GM19043 (cell line): Measurements from ENCODE around the gene VAV3.
"Not testable (repeated sequence)": the region's sequence is repeated elsewhere in the genome, so short reads cannot be mapped to it uniquely, and the experiment has no call there.

Experiments used
- ATAC-seq: cut with Tn5 transposase; IDR thresholded peaks from one replicate; pipeline ENCODE4 v1.9.1; 2021; ENCODE audit warnings: low read depth; ENCODE audit not compliant: unreplicated experiment

Gene VAV3, protein sequence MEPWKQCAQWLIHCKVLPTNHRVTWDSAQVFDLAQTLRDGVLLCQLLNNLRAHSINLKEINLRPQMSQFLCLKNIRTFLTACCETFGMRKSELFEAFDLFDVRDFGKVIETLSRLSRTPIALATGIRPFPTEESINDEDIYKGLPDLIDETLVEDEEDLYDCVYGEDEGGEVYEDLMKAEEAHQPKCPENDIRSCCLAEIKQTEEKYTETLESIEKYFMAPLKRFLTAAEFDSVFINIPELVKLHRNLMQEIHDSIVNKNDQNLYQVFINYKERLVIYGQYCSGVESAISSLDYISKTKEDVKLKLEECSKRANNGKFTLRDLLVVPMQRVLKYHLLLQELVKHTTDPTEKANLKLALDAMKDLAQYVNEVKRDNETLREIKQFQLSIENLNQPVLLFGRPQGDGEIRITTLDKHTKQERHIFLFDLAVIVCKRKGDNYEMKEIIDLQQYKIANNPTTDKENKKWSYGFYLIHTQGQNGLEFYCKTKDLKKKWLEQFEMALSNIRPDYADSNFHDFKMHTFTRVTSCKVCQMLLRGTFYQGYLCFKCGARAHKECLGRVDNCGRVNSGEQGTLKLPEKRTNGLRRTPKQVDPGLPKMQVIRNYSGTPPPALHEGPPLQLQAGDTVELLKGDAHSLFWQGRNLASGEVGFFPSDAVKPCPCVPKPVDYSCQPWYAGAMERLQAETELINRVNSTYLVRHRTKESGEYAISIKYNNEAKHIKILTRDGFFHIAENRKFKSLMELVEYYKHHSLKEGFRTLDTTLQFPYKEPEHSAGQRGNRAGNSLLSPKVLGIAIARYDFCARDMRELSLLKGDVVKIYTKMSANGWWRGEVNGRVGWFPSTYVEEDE

DNA sequence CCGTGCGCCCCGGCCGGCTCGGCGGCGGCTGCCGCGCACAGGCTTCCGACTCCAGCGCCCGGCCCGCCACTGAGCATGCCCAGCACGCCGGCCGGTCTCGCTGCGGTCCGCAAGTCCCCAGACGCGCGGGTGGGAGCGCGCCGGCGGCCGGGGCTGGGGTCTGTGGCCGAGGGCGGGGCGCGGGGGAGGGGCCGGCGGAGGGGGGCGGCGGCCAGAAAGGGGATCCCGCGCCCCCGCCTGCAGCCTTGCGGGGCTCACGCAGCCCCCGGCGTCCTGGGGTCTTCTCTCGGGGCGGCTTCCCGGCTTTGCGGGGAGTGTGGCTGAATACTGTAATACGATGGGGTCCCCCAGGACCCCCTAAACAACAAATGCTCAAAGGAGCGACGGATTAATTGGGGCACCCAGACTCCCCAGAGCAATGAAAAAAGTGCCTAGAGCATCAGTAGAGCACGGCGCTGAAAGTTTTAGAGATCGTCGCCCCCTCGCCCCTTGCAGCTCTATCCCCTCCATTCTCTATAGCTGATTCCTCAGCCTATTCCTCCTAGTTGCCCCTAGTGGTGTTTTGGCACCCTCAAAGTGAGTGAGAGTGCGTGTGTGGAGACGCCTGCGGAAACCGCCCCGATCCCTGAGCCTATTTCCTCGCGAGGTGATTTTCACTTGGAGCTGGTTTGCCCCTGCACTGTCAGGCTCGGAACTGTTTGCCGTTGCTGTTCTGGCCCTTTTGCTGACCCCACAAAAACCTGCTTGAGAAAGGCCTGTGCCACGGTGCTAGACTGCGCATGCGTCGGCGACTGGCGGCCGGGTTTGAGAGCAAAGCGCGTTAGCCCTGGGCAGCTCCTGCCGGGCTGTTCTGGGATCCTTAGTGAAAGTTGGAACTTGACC, at the start of gene VAV3:
Gene VAV3 (minus strand): TSS at position 71 of the 882 bp plus-strand sequence. CDS start 311 bp downstream, outside the sequence.
- ATAC-seq: no peak

GRCh38 chr1:108012553-108012952, 47.6 kb upstream of the VAV3 start:
- no peak for ATAC-seq

DNA sequence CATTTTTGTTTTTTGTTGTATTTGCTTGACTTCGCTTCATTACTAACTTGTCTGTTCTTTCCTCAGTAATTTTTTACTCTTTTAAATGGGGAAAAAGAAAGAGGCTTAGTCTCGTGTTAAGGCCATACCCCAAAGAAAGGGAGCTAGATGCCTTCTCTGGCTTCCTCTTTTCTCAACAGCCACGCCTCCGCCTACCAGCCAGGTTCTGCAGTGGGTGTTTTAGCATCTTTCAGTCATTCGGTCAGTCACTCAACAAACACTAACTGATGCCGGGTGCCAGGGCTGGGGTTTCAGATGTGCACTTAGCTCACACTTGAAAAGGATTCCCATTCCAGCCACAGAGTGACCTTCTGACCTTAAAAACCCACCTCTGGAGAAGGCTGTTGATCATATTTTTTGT, 46.3 kb upstream of the VAV3 start:
- no peak for ATAC-seq

DNA sequence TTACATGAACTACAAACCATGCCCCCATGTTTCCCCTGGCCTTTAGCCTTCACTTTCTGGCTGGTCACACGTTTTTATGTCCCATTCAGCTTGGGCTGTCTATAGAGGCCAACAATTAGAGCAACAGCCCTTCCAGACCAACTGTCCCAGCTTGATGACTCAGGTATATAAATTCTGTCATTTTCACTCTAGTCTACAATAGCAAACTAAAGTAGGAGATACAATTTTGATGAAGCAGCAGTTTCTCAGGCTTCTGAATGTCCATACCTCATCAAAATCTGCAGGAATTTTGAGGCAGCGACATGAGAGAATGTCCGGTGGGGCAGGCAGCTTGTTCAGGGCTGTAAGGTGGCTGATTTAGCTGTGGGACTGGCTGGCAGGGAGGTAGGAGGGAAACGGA, 45.6 kb upstream of the VAV3 start:
- no peak for ATAC-seq

- ATAC-seq: no peak
These were observed 44.7 kb upstream of the VAV3 start for GRCh38 chr1:108009603-108010195.

DNA sequence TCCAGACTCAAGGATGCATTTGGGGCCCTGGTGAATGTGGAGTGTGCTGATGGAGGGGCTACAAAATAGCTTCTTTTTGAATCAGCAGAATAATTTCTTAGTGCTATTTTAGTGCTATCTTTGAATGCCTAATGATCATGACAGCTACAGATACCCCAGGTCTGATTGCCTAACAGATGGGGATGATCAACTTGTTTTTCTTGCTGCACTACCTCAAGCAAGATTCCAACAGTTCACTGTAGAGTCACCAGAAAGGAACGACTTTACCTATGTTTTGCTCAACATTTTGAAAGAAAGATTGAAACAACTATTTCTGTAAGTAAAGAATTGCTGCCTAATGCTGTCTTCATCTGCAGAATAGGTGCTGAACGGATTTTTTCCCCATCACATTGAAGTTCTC, 42.6 kb upstream of the VAV3 start:
- ATAC-seq: no peak

DNA sequence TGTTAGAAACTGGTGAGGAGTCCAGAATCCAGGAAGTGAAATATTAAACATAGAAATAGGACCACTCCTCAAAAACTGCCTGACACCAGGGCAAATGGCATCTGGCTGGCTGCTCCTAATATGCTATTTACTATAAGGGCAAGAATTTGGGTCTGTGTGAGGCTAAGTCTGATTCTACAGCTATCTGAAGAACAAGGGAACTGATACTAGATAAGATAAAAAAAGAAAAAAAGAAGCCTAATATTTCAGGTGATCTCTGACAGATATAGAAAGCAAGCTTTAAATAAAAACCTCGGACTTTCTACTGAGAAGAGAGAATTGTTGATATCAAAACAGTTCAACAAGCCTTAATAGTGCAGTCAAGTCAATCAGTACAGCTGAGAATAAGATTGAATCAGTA, 42.1 kb upstream of the VAV3 start:
- no peak for ATAC-seq

DNA sequence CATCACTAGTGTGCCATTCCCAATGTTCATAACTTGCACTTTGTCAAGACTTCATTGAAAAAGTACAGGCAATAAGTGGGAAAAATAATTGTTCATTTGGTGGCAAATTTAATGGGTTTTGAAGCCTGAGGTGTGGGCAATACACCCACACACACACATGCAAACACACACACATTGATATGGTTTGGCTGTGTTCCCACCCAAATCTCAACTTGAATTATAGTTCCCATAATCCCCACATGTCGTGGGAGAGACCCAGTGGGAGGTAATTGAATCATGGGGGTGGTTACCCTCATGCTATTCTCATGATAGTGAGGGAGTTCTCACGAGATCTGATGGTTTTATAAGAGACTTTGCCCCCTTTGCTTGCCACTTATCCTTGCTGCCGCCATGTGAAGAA, 39.9 kb upstream of the VAV3 start:
- ATAC-seq: not testable (repeated sequence)

- no peak for ATAC-seq
These were observed 35.7 kb upstream of the VAV3 start for GRCh38 chr1:108000620-108001111.

- ATAC-seq: no peak
These were observed 35.2 kb upstream of the VAV3 start for GRCh38 chr1:108000184-108000583.

GRCh38 chr1:107997866-107998265, 32.9 kb upstream of the VAV3 start:
- no peak for ATAC-seq

DNA sequence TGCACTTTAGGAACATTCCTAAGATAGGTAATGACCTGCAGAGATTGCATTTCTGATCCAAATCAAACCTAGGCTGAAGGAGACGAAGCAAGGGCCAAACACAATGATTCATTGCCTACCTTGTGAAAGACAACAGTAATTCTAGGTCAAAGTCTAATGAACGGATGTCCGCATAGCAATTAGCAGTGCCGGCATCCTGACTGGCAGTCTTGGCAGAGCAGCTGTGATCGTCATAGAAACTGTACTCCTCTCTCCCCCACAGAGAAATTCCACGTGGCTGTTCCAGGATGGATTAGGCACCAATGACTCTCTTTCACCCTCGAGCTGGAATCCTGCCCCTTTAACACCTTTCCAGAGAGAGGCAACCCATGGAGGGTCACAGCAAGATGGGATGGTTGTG, 28.9 kb upstream of the VAV3 start:
- ATAC-seq: no peak

- no peak for ATAC-seq
These were observed 27.4 kb upstream of the VAV3 start for GRCh38 chr1:107992347-107992746.

DNA sequence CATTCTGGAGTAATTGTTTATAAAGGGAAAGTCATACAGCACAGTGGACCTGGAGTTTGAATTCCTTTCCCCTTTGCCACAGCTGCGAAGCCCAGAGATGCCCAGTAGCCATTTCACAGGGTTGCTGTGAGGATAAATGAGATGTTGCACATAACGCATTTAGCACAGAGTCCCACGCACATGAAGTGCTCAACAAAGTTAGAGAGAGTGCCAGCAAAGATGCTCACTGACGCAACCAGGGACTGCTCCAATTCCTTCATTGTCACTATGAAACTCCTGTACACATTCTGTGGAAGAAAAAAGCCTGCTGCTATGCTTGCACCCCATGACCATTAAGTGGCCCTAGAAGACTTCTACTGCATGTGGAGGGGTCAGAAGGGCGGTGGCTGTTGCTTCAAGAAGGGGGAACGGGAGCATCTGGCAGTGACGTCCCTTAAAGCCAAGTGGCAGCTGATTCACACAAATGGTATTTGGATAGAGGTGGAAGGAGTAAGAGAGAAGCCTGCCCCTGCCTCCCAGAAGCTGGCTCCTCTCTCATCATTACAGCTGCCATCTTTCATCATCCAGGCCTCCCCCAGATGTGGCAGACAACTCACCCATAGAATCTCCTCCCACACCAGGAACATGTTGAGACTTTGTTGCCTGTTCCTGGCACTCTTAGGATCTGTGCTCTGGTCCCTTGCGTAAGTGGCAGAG, 26.5 kb upstream of the VAV3 start:
- ATAC-seq: no peak

- no peak for ATAC-seq
These were observed 25.6 kb upstream of the VAV3 start for GRCh38 chr1:107990606-107991005.

GRCh38 chr1:107981277-107981676, 16.3 kb upstream of the VAV3 start:
- no peak for ATAC-seq

DNA sequence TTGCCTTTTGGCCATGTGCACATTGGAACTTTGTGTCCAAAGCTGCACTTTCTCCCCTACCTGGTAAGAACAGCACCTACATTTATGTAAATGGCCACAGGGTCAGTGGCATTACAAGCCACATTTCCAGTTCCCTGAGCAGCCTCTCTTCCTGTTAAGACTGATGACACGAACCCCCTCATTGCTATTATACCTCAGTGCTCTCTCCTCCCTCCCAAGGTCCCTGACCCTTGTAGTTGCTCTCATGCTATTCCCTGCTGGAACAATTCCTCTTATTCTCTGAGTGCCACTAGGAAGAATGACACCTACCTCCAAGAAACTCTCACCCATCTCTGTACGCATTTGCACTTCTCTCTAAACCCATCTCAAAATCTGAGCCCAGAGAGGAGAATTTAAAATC, 14.9 kb upstream of the VAV3 start:
- ATAC-seq: no peak

DNA sequence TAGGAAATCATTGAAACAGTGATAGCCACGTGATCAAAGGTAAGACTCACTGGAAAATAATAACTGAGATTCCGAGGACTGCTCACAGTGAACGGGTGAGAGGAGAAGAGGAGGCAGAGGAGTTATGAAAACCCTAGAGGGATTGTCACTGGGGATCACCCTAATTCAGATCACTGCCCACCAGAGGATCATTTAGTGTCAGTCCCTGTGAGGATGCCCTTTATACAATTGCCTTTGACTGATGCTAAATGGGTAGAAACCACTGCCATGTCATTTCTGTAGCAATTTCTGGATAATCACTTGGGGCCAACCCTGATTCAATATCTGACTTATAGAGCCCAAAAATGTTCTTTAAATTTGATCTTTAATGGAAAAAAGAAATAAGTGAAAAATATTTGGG, 14.1 kb upstream of the VAV3 start:
- ATAC-seq: no peak

DNA sequence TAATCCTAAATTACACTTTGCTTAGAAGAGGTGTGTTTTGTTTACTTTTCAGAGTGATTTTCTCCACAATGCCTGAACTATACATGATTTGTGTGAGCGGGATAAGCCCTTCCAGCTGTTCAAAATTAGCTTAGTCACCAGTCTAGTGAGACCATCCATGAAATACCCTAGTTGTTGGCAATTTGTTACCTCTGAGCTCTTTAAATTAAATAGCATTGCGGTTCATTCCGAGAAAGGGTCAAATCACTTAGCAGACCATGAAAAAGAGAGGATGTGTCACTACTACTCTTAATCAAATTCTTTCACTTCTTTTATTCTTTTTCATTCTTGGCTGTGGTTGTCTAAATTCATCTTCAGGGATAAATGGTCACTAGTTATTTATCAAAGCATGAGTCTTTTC, 11.9 kb upstream of the VAV3 start:
- ATAC-seq: no peak

DNA sequence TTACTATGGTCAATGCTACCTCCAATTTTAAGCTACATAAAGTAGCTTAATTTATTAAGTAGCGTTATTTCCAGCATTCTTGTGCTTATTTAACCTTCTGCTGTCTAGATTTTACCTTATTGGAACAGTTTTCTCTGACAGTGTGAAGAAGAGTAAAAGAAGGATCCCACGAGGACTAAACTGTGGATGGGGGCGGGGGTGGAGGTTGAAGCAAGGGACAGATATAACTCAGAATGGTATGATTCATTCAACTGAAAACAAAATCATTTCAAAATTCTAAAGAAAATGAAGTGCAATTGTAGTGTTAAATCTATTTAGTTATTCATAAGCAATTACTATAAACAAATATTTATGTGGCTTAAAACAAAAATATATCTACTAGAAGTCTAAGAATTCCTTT, 11.5 kb upstream of the VAV3 start:
- no peak for ATAC-seq
